GM12874 (cell line): ENCODE data around the gene COL6A2.

Experiments
- TF ChIP-seq, protein P1 (sequence below): IDR thresholded peaks from 2 replicates; pipeline ENCODE4 v1.5.1; 2011; ENCODE audit warnings: low read depth, mild to moderate bottlenecking, control low read depth, low read length, moderate library complexity; ENCODE audit not compliant: insufficient read depth

COL6A2 gene

GRCh38 chr21:46131838-46132651 lies 34.1 kb downstream of the COL6A2 start:
- TF ChIP-seq, protein P1, sequence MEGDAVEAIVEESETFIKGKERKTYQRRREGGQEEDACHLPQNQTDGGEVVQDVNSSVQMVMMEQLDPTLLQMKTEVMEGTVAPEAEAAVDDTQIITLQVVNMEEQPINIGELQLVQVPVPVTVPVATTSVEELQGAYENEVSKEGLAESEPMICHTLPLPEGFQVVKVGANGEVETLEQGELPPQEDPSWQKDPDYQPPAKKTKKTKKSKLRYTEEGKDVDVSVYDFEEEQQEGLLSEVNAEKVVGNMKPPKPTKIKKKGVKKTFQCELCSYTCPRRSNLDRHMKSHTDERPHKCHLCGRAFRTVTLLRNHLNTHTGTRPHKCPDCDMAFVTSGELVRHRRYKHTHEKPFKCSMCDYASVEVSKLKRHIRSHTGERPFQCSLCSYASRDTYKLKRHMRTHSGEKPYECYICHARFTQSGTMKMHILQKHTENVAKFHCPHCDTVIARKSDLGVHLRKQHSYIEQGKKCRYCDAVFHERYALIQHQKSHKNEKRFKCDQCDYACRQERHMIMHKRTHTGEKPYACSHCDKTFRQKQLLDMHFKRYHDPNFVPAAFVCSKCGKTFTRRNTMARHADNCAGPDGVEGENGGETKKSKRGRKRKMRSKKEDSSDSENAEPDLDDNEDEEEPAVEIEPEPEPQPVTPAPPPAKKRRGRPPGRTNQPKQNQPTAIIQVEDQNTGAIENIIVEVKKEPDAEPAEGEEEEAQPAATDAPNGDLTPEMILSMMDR = no peak

GRCh38 chr21:46135782-46136395 lies 38.0 kb downstream of the COL6A2 start:
- TF ChIP-seq, protein P1 = no peak

DNA sequence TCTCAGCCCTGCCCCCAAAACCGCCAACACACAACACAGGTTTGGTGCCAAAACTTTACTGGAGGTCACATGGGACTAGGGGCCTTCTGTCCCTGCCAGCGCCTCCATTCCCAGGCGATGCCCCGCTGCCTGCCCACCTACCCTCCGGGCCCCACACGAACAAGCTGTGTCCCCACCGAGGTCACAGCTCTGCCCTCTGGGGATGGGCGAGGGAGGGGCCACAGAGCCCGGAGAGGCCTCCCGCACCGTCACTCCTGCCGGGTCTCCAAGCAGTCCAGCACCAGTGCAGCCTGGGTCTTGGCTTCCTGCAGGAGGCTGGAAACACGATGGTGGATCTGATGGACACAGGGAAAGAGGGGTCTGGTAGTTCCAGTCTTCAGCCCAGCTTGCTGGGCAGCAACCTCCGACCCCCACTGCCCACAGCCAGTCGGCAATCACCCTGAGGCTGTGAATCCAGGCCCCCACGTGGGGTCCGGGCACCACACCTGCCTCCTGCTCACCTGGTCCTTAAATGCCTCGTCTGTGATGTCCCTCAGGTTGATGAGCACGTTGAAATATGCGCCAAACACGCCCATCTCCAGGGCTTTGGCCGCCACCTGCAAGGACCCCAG lies 38.9 kb downstream of the COL6A2 start:
- TF ChIP-seq, protein P1 = no peak

- TF ChIP-seq, protein P1 = no peak
These were observed 40.0 kb downstream of the COL6A2 start for GRCh38 chr21:46137908-46138307.

- TF ChIP-seq, protein P1 = no peak
These were observed 40.6 kb downstream of the COL6A2 start for GRCh38 chr21:46138383-46138970.

GRCh38 chr21:46139686-46140085 lies 41.8 kb downstream of the COL6A2 start:
- TF ChIP-seq, protein P1 = no peak
